ENCODE results near the gene FOLR2.

FOLR2 gene

GRCh38 chr11:72254299-72254993, 37.9 kb downstream of the FOLR2 start:
- H3K4me3 ChIP-seq (ENCODE audit: insufficient read depth, low read length, poor library complexity, severe bottlenecking) = no peak overlapping the region

GRCh38 chr11:72257570-72257969, 41.0 kb downstream of the FOLR2 start:
- no peak for TF ChIP-seq EZH2phosphoT487 (conservative IDR thresholded peaks at IDR 0.05; ENCODE audit: low read length)
- no peak for TF ChIP-seq CTCF (IDR thresholded peaks at IDR 0.05; ENCODE audit: insufficient read depth, low read length, poor library complexity, severe bottlenecking)
- no peaks in the 10 kb centered on the region for H3K36me3 ChIP-seq (ENCODE audit: low read length)
- no peak overlapping the region for H3K9ac ChIP-seq (ENCODE audit: low read length)
- no peak overlapping the region for H3K4me2 ChIP-seq (ENCODE audit: low read depth, low read length, poor library complexity, severe bottlenecking)
- no peaks in the 10 kb centered on the region for H3K9me3 ChIP-seq (ENCODE audit: insufficient read depth, low read length)
- no peak overlapping the region for H2AFZ ChIP-seq (ENCODE audit: low read depth, low read length, severe bottlenecking)
- no peaks in the 10 kb centered on the region for H4K20me1 ChIP-seq (ENCODE audit: low read depth, low read length)
- no peaks in the 10 kb centered on the region for H3K79me2 ChIP-seq (ENCODE audit: insufficient read depth, low read length)
- H3K9me2 ChIP-seq (replicated peaks; ENCODE audit: insufficient read depth, low read length) = no peaks in the 10 kb centered on the region
- H3K27me3 ChIP-seq (ENCODE audit: low read length) = no peaks in the 10 kb centered on the region
- H3K4me3 ChIP-seq (ENCODE audit: insufficient read depth, low read length, poor library complexity, severe bottlenecking) = no peak overlapping the region
- H3K27ac ChIP-seq (ENCODE audit: low read depth, low read length) = no peak overlapping the region
- H3F3A ChIP-seq (ENCODE audit: insufficient read depth) = no peaks in the 10 kb centered on the region

More at GRCh38 chr11:72254299-72254993, 37.9 kb downstream of the FOLR2 start:
- no peak overlapping the region for H3K27ac ChIP-seq (ENCODE audit: low read depth, low read length)
- H3F3A ChIP-seq (ENCODE audit: insufficient read depth) = no peaks in the 10 kb centered on the region
- no peak overlapping the region for H3K9ac ChIP-seq (ENCODE audit: low read length)
- no peaks in the 10 kb centered on the region for H3K9me2 ChIP-seq (replicated peaks; ENCODE audit: insufficient read depth, low read length)
- no peak overlapping the region for H3K4me2 ChIP-seq (ENCODE audit: low read depth, low read length, poor library complexity, severe bottlenecking)
- H2AFZ ChIP-seq (ENCODE audit: low read depth, low read length, severe bottlenecking) = no peak overlapping the region
- H3K27me3 ChIP-seq (ENCODE audit: low read length) = no peaks in the 10 kb centered on the region
- no peak for TF ChIP-seq EZH2phosphoT487 (conservative IDR thresholded peaks at IDR 0.05; ENCODE audit: low read length)
- TF ChIP-seq CTCF (IDR thresholded peaks at IDR 0.05; ENCODE audit: insufficient read depth, low read length, poor library complexity, severe bottlenecking) = no peak
- H3K9me3 ChIP-seq (ENCODE audit: insufficient read depth, low read length) = no peaks in the 10 kb centered on the region
- H4K20me1 ChIP-seq (ENCODE audit: low read depth, low read length) = no peaks in the 10 kb centered on the region
- H3K79me2 ChIP-seq (ENCODE audit: insufficient read depth, low read length) = no peaks in the 10 kb centered on the region
- no peaks in the 10 kb centered on the region for H3K36me3 ChIP-seq (ENCODE audit: low read length)

- H3K27me3 ChIP-seq (ENCODE audit: low read length) = no peaks in the 10 kb centered on the region
- H3K36me3 ChIP-seq (ENCODE audit: low read length) = no peaks in the 10 kb centered on the region
- H3K9me2 ChIP-seq (replicated peaks; ENCODE audit: insufficient read depth, low read length) = no peaks in the 10 kb centered on the region
- H2AFZ ChIP-seq (ENCODE audit: low read depth, low read length, severe bottlenecking) = no peak overlapping the region
- no peaks in the 10 kb centered on the region for H3K79me2 ChIP-seq (ENCODE audit: insufficient read depth, low read length)
- H3K9me3 ChIP-seq (ENCODE audit: insufficient read depth, low read length) = no peaks in the 10 kb centered on the region
- H3F3A ChIP-seq (ENCODE audit: insufficient read depth) = no peaks in the 10 kb centered on the region
- no peak overlapping the region for H3K9ac ChIP-seq (ENCODE audit: low read length)
- TF ChIP-seq CTCF (IDR thresholded peaks at IDR 0.05; ENCODE audit: insufficient read depth, low read length, poor library complexity, severe bottlenecking) = no peak
- TF ChIP-seq EZH2phosphoT487 (conservative IDR thresholded peaks at IDR 0.05; ENCODE audit: low read length) = no peak
- H3K4me3 ChIP-seq (ENCODE audit: insufficient read depth, low read length, poor library complexity, severe bottlenecking) = no peak overlapping the region
- H3K4me2 ChIP-seq (ENCODE audit: low read depth, low read length, poor library complexity, severe bottlenecking) = no peak overlapping the region
- H3K27ac ChIP-seq (ENCODE audit: low read depth, low read length) = no peak overlapping the region
- no peaks in the 10 kb centered on the region for H4K20me1 ChIP-seq (ENCODE audit: low read depth, low read length)
These were observed 42.9 kb downstream of the FOLR2 start for GRCh38 chr11:72259490-72259889.
